ENCODE data around the gene ROGDI.

ROGDI gene

DNA sequence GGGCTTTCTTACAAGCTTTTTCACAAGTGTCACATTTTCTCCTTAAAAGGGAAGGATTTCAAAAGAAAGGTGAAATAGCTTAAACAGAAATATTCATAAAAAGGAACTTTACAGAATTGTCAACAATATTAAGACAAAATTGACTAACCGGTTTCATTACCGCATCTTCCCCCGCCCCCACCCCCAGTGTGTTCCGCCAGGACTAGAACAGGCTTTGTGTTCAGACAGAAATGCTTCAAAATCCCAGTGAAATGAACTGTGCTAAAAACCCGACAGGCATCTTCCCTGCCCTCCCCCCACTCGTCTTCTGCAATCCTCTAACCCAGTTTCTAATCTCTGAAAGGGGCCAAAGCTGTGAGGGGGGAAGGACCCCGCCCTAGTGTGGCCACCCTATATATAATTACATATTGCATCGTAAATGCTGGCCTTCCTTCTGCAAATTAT lies 990 bp upstream of the ROGDI start:
- peak overlapping the region; percentile 60 for H3K4me3 ChIP-seq (ENCODE audit: low read depth, low read length)
- no peak for TF ChIP-seq MYC (IDR thresholded peaks at IDR 0.05; ENCODE audit: low read depth, low read length)
- TF ChIP-seq POLR2A (IDR thresholded peaks at IDR 0.05; ENCODE audit: extremely low read depth, insufficient read length), result no peak
- TF ChIP-seq, protein P1, sequence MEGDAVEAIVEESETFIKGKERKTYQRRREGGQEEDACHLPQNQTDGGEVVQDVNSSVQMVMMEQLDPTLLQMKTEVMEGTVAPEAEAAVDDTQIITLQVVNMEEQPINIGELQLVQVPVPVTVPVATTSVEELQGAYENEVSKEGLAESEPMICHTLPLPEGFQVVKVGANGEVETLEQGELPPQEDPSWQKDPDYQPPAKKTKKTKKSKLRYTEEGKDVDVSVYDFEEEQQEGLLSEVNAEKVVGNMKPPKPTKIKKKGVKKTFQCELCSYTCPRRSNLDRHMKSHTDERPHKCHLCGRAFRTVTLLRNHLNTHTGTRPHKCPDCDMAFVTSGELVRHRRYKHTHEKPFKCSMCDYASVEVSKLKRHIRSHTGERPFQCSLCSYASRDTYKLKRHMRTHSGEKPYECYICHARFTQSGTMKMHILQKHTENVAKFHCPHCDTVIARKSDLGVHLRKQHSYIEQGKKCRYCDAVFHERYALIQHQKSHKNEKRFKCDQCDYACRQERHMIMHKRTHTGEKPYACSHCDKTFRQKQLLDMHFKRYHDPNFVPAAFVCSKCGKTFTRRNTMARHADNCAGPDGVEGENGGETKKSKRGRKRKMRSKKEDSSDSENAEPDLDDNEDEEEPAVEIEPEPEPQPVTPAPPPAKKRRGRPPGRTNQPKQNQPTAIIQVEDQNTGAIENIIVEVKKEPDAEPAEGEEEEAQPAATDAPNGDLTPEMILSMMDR (IDR thresholded peaks at IDR 0.05; ENCODE audit: low read depth, low read length), result no peak
- TF ChIP-seq, protein P2, sequence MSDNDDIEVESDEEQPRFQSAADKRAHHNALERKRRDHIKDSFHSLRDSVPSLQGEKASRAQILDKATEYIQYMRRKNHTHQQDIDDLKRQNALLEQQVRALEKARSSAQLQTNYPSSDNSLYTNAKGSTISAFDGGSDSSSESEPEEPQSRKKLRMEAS (IDR thresholded peaks at IDR 0.05; ENCODE audit: low read depth, low read length), result no peak
- peak; percentile 43 for DNase-seq (ENCODE audit: low read depth)

DNA sequence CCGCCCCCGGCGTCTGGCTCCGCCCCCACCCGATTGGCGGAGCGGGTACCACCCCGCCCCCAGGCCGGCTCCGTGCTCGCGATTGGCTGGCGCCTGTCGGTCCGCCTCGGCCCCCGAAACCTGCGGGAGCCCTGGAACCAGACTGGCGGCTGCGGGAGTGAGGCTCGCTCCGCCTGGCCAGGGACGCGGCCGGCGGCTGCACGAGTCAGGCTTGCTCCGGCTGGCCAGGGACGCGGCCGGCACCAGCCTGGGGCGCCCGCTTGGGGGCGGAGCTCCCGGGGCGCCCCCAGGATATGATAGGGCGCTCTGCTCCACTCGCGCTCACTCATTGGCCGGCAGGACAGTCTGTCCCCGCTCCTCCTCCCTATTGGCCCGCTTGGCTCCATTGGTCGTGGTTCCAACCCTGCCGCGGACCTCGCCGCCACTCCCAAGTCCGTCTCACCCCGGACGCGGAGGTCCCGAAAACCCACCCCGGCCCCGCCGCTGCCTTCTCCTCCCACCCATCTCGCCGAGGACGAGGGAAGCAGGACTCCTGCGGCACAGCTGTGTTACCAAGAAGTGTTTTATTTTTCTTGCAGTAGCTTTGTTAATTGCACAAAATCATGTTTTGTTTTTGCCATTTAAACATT lies 340 bp upstream of the ROGDI start:
- TF ChIP-seq, protein P2 (IDR thresholded peaks at IDR 0.05; ENCODE audit: low read depth, low read length), result no peak
- TF ChIP-seq MYC (IDR thresholded peaks at IDR 0.05; ENCODE audit: low read depth, low read length) (no peak), POLR2A (IDR thresholded peaks at IDR 0.05; ENCODE audit: extremely low read depth, insufficient read length) (no peak)
- TF ChIP-seq, protein P1 (IDR thresholded peaks at IDR 0.05; ENCODE audit: low read depth, low read length), result no peak
- peak overlapping the region; percentile 73 for H3K4me3 ChIP-seq (ENCODE audit: low read depth, low read length)
- DNase-seq (ENCODE audit: low read depth), result peak; percentile 92

DNA sequence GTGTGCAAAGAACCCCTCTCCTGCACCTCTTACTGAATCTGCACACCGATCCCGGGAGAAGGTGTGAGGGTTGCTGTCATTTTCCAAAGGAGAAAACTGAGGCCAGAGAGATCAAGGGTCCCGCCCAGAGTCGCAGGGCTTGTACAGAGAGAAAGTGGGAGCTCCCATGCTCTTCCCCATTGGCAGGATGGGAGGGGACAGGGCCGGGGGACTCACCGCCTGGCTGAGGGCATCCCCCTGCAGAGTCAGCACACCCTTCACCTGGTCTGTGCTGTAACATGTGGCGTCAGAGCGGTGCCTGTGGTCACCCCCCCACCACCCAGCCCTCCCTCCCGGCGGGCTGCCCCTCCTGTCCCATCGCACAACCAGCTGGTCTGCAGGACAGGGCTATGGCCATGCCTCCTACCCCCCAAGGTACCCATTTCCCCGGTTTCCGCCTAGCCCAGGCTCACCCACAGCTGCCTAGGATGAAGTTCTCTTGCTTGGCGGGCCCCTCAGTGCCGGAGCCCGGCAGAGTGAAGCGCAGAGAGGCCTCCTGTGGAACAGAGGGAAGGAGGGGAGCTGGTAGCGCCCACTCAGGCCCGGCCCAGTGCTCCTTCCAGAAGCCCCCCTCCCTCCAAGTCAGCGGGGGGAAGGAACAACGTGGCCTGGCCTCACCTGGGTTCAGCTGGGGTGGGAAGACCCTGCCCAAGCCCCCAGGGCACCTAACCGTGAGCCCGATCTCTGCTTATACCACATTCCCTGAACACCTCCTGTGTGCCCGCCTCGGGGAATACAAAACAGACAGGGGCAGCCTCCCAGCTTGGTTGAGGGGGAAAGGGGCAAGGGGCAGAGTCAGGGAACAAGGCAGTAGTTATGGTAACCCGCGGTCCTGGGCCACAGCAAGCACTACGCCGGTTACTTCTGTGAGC lies 1.1 kb downstream of the ROGDI start:
- DNase-seq (ENCODE audit: low read depth), result peak; percentile 38
- H3K4me3 ChIP-seq (ENCODE audit: low read depth, low read length), result peak overlapping the region; percentile 73
- TF ChIP-seq POLR2A (IDR thresholded peaks at IDR 0.05; ENCODE audit: extremely low read depth, insufficient read length) (no peak), MYC (IDR thresholded peaks at IDR 0.05; ENCODE audit: low read depth, low read length) (no peak)
- TF ChIP-seq, protein P1 (IDR thresholded peaks at IDR 0.05; ENCODE audit: low read depth, low read length), result no peak
- TF ChIP-seq, protein P2 (IDR thresholded peaks at IDR 0.05; ENCODE audit: low read depth, low read length), result no peak

DNA sequence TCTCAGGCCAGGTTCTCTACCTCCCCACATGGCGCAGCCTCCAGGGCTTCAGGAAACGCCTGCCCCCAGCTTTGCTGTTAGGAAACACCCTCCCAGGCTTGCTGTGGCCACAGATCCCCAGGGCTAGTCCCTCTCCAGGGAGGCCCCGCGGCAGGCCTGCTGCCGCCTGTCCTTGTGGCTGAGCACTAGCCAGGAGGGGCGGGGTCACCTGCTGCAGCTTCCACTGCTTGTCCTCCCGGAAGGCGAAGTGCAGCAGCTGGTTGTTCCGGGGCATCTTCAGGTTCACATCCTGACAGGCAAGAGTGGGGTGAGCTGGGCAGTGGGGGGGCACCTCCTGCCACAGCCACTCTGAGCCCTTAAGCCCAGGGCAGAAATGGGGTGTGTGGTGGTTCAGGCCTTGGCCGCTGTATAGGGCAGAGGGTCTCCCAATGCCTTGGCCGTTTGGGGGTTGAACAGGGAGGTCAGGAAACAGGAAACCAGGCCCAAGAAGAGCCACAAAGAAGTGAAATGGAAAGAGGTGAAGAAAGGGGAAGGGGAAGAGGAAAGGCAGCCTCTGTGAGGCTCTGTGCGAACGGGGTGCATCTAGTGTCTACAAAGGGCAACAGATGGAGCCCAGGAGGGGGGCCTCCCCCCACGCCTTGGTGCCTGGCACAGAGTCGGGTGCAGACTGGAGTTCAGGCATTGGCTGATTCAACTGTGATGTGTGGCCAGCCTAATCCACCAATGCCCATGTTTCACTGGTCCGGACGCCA lies 2.0 kb downstream of the ROGDI start:
- TF ChIP-seq, protein P1 (IDR thresholded peaks at IDR 0.05; ENCODE audit: low read depth, low read length), result no peak
- TF ChIP-seq MYC (IDR thresholded peaks at IDR 0.05; ENCODE audit: low read depth, low read length) (peak; percentile 85; the same call in 1 of the 2 replicates), POLR2A (IDR thresholded peaks at IDR 0.05; ENCODE audit: extremely low read depth, insufficient read length) (peak; percentile 37)
- TF ChIP-seq, protein P2 (IDR thresholded peaks at IDR 0.05; ENCODE audit: low read depth, low read length), result peak; percentile 71
- H3K4me3 ChIP-seq (ENCODE audit: low read depth, low read length), result peak overlapping the region; percentile 73
- peak; percentile 99 for DNase-seq (ENCODE audit: low read depth)

DNA sequence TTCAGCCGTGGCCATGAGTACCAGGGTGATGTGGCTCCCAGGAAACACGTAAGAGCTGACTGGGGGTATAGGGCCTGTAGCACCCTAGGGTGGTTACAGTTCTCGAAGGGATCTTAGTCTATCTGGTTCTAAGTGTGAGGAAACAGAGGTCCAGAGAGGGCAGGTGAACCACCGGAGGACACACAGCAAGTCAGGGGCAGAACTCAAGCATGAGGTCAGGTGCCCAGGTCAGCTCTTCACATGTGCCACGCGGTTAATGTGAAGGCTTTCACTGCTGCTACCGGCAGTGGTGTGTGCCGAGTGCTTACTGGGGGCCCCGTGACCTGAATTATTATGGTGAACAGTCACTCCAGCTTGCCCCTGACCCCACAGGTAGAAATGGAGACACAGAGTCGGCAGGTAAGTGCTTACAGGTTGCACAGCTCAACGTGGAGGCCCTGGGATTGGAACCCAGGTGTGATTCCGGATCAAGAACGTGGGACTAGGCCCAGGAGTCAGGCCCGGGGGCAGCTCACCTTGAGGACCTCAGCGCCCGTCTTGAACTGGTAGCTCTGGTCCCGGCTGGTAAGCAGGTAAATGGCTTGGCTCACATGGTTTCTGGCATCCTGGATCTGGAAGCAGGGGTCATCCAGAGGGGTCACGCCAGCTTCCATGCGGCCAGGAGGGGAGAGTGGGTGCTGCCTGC lies 3.1 kb downstream of the ROGDI start:
- no peak for TF ChIP-seq MYC (IDR thresholded peaks at IDR 0.05; ENCODE audit: low read depth, low read length)
- TF ChIP-seq, protein P1 (IDR thresholded peaks at IDR 0.05; ENCODE audit: low read depth, low read length), result no peak
- TF ChIP-seq, protein P2 (IDR thresholded peaks at IDR 0.05; ENCODE audit: low read depth, low read length), result no peak
- no peak for TF ChIP-seq POLR2A (IDR thresholded peaks at IDR 0.05; ENCODE audit: extremely low read depth, insufficient read length)
- no peak overlapping the region for H3K4me3 ChIP-seq (ENCODE audit: low read depth, low read length)
- no peak for DNase-seq (ENCODE audit: low read depth)
